Measurements from ENCODE around the gene PODXL.
"Not testable (repeated sequence)": the region's sequence is repeated elsewhere in the genome, so short reads cannot be mapped to it uniquely, and the experiment has no call there.

The PODXL gene

DNA sequence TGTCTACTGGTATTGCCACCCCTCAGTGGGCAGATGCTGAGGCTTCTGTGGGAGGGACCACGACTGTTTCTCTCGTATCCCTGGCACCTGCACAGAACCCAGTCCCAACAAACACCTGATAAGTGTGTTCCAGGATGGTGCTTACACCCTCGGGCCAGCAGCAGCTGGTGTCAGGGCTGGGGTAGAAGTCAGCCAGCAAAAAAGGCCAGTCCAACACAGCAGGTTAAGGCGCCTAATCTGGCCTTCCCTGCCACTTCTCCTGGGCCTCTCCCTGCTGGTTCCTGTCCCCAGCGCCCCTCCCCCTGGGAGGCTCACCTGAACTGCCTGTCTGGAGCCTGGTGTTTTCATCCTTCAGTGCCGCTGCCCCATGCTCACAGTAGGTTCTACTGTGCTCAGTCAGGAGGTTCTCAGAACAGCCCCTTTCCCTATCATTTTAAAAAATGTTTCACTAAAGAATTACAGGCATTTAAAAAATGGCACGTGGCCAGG, 20.0 kb downstream of the PODXL start:
- DNase-seq = no peak

DNA sequence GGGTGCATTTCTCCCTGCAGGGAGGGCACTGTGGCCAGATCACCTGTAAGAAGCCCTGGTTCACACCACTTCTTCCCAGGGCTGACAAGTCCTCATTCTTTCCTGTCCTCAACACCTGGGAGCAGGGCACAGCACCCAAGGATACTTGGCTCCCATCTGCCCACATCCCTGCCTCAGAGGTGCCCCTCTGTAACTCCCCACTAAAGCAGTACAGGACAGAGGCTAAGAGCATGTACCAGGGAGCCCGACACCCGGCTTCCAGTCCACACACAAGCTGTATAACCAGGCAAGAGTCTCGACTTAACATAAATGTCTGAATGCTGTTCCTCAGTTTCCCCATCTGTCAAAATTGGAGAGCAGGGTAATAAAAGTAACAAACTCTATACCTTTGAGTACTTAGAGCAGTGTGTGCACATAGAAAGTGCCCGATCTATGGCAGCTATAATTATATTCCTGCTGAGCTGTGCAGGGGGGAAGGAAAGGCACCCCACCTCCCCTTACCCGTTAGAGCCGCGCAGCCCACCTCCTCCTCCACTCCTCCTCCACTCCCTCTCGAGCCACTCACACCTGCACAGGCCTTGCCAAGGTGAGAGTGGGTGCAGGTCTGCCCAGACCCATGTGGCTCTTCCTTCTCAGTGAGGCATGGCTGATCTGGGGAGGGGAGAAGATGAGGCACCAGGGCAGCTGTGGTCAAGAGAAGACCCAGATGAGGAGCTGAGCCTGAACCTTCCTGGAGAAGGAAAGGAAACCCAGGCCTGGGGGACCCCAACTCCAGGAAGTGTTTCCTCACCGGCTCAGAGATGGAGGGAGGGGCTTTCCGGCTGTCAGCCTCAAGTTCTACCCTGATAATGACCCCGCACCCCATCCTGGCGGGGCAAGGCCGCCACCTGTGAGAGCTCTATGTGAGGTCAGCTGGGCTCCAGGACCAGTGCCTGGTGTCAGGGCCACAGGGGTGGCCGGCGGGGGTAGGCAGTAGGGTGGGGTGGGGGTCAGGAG, 22.6 kb downstream of the PODXL start:
- no peak for DNase-seq

DNA sequence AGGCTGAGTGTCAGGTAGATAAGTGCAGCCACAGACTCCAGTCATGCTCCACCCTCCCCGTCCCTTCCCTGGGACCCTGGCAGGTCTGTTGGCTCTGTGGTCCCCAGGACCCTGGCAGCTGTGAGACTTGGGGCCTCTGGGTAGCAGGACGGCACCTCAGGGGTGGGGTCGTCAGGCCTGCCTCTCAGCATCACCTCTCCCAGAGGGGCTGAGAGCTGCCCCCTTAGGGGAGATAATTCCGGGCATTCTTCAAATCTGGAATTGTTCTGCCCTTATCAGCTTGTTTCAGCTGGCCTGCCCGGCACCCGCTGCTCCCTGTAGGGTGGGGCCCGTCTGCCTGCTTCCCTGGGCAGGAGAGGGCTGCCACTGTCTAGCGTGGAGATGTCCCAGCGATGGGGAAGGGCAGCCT, 23.3 kb downstream of the PODXL start:
- DNase-seq = no peak

DNA sequence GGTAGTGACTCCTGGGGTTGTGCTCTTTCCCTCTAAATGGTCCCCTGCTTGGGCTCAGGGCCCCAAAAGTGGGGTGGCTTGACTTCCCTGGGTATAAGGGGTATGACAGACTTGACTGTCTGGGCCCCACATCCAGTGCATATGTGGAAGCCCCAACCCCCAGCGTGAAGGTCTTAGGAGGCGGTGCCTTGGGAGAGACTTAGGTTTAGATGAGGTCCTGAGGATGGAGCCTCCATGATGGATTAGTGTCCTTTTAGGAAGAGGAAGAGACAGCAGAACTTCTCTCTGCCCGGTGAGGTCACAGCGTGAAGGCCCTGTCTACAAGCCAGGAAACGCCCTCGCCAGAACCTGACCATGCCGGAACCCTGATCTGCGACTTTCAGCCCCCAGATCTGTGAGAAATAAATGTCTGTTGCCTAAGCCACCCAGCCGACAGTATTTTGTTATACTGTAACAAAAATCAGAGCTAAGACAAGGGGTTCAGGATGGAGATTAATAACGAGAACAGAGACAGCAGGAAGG, 23.8 kb downstream of the PODXL start:
- no peak for DNase-seq

DNA sequence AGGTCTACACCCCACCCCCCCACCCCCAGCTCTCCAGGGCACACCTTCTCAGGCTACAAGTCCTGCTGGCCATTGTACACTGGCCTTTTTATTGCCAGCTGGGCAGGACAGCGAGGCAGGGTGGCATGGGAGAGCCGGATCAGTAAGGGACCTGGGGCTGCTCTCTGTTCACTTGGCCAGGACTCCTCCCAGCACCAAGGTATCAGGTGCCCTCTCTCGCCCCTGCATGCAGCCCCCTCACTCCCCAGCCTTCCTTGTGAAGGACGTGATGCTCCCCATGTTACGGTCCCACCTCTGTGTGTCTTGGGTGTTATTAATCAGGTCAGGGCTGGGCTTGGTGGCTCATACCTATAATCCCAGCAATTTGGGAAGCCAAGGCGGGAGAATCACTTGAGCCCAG, 26.3 kb downstream of the PODXL start:
- no peak for DNase-seq

DNA sequence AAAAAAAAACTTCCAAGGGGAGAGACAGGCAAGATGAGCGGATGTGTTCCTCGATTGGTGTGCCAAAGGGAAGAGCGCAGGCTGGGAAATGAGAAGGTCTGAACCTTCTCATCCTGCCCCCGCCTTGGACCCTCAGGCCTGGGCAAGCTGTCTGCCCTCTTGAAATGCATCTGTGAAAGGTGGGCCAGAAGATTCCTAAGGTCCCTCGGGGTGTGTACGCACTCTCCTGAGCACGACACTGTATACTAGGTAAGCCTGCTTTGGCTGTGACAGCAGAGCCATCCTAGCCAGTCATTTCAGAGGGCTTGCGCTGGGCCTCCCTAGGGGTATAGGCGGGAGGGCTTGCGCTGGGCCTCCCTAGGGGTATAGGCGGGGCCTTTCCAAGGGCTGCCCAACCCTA, 26.8 kb downstream of the PODXL start:
- DNase-seq = no peak

DNA sequence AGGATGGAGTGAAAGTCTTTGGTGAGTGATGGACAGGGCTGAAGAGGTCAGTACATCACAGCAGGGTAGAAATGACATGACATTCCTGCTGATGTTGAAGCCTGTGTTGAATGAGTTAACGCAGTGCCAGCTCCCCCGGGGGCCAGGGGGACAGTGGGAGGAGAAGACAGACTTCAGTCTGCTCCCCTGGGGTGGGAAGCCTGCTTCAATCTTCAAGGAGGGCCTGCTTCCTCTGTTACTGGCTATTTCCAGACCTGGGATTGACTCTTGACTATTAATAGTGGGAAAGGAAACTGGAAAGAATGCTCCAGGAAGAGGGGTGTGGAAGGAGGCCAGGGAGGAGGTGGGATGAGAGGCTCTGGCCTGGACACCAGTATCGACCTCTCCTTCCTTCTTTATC, 27.2 kb downstream of the PODXL start:
- no peak for DNase-seq

DNA sequence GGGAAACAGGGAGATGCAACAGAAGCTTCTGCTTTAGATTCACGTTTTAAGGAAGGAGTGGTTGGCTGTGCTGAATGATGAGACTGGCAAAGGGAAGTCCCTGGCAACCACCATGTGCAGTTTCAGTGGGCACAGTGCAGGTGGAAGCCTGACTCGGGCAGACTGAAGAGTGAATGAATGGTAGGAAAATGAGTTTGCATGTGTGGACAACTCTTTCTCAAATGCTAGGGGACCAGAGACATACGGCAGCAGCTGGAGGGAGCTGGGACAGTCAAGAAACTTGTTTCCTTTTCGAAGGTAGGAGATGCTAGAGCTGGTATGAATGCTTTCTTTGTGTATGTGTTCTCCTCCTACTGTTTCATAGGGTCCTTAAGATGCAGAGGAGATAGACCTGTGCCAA, 29.0 kb downstream of the PODXL start:
- no peak for DNase-seq

DNA sequence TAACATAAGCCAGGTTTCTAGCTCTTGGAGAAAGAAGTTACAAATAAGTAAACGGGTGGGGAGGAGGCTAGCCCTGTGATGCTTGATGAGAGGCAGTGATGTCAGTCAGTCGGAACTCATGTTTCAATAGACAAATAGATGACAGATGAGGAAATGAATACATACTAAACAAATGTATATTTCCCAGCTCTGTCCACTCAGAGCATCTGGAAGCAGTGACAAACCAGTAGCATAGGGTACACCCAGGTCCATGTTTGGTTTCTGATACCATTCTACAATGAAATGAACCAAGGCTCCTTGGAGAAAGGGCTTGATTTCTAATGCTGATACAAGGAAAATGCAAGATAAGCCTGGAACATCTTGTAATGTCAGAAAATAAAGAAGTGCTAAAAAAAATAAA, 30.6 kb downstream of the PODXL start:
- DNase-seq = no peak

DNA sequence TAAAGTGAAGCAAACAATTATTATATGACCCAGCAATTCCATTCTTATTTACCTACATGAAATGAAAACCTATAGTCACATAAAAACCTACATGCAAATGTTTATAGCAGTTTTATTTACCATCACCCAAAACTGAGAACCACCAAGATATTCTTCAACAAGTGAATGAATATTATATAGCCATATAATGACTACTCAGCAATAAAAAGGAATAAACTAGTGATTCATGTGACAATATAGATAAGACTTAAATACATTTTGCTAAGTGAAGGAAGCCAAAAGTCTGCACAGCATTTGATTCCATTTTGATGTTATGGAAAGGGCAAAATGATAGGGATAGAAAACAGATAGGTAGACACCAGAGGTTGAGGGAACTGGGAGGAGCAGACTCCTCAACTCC, 31.7 kb downstream of the PODXL start:
- DNase-seq = no peak

DNA sequence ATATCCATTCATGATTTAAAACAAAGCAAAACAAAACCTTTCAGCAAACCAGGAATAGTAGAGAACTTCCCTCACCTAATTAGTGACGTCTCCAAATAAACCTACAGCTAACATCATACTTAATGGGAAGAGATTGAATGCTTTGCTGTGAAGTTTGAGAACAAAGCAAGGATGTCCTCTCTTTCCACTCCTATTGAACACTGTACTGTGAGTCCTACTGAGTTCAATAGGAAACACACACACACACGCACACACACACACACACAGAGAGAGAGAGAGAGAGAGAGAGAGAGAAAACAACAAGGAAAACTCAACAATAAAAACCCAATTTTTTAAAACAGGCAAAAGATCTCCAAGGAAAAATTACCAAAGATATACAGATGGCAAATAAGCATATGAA, 32.3 kb downstream of the PODXL start:
- DNase-seq = no peak

DNA sequence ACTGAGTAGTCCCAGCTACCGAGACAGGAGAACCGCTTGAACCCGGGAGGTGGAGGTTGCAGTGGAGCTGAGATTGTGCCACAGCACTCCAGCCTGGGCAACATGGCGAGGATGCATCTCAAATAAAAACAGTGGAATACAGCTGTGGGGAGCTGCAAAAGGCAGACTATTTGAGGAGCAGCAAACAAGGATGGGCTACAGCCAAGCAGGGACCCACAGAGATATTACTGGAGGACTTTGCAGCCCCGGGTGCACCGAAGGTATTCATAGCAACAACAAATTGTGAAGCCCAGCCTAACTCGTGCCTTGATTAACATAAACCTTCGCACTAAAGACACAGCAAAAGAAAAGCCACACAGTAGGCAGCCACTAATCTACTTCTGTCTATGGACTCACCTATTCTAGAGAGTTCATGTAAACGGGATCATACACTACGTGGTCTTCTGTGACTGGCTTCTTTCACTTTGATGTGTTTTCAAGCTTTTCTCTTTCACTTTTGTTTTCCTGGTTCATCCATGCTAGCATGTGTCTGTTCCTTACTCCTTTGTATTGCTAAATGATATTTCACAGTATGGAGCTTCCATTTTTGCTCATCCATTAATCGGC, 34.0 kb downstream of the PODXL start:
- no peak for DNase-seq

DNA sequence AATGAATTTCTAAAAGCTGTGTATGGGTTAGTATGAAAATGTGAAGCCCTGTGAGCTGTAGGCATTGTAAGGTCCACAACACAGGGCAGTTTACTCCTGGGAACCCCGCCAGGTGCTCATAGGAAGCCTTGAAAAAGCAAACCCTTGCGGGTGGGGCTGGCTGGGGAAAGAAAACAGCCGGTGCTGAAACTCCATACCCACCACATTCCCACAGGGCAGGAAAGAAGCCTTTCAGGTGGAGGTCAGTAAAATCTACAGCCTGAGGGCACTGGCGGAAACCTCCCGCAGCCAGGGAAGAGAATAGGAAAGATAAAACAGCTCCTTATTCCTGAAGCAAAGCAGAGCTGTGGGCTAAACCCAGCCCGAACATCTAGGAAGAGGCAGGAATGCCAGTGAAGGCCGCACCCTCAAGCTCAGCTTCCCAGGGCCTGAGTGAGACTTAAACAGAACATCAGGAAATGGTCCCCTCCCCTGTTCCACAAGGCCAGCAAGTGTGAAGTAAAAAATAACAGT, 34.7 kb downstream of the PODXL start:
- no peak for DNase-seq

DNA sequence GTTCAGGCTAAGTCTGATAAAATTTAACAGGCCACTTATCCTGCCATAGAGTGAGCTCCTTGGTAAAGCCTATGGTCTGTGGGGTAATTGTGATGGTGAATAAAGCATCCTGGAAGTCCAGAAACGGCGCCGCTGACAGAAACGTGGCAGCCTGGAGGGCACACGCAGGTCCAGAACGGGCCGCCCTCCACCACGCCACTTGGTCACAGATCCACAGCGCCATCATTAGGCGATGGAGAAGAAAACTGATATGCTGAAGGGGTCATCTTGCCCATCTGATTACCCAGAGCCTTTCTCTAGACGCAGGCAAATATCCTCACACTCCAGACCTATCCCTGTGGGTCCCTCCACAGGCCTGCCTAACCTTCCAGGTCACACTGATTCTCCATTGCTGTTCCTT, 37.8 kb downstream of the PODXL start:
- DNase-seq = no peak

DNA sequence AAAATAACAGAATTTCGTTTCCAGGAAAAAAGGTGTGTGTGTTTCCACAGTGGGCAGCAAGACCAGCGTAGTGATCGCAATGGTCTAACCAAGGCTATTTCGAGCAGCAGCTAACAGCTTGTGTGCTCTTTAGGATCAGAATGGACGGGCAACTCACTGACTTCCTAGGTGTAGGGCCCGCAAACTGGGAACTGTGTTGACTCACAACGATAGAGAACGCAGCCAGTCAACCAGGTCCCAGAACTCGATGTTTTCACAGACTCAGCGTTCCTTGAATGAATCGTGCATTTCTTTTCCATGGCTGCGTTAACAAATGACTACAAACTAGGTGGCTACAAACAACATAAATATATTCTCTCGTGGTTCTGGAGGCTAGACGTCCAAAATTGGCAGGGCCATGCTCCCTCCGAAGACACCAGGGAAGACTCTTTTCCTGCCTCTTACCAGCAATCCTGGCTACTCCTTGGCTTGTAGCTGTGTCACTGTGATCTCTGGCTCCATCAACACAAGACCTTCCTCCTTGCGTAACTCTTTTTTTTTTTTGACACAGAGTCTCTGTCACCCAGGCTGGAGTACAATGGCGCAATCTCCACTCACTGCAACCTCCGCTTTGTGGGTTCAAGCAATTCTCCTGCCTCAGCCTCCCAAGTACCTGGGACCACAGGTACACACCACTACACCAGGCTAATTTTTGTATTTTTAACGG, 39.1 kb downstream of the PODXL start:
- no peak for DNase-seq

DNA sequence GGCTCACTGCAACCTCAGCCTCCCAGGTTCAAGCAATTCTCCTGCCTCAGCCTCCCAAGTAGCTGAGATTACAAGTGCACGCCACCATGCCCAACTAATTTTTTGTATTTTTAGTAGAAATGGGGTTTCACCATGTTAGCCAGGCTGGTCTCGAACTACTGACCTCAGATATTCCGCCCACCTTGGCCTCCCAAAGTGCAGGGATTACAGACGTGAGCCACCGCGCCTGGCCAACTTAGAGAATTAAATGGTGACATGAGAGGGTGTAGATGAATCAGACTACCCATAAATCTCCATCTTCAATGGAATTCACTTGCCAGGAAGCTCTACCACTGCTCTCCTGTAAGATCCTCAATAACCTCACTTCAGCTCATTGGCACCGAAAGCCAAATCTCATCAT, 41.0 kb downstream of the PODXL start:
- not testable (repeated sequence) for DNase-seq

DNA sequence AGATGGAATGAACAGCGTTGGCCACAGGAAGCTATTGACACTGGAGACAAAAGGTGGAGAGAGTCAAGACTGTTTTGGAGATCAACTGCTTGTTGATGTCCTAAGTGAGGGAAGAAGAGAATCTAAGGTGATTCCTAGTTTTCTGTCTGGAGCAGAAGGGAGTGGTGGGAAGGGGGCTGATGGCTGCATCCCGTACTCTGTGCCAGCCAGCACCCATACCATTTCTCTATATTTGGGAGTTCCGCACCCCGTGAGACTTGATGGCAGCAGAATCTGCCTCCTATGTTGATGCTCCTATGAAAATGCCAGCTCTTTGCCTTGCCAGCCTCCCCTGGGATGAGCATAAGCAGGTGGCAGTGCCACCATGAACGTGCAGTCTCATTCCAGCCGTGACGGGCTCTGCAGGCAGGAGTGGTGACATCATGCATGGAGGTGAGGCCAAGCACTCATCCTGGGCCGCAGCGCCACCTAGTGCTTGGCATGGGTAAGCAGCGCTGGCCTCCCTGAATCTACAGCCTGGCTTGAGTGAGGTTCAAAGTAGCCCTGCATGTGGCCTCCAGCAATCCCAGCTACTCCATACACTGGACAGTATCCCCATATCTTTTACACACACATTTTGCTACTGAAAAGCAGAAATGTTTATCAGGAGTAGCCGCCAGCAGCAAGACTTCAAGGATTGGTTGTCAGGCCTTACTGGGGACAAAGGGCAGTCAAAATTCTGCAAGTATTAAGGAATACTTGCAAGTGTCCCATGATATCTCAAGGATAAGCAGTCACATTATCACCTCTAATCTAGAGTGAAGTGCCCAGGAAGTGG, 43.0 kb downstream of the PODXL start:
- peak; percentile 69 to 78 for DNase-seq

DNA sequence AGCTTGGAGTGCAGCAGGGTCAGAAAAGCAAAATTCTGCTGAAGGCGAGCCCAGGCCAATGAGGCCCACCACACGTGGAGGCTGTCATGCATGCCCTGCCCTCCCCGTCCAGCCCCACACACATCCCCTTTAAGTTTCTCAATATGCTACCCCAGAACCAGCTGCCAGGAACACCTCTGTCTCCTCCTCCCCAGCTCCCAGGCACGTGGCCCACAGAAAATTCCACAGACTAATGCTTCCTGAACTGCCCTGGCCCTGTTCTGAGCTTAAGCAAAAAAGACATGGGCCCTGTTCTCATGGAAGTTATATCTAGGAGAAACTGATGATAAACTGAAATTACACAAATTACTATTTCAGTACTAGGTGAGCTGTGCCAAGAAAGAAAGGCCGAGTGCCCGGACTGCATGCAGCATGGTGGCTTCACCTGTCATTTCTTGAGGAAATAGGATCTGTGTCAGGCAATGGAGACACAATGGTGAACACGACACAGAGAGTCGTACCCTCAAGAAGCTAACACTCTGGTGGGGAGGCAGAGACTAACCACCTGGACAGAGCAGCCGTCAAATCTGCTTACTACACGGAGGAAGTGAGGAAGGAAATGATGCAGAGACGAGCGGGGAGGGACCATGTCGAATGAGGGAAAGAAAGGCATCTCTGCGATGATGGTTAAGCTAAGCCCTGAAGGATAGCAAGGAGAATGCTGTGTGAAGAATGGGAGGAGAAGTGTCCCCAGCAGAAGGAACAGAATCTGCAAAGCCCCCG, 44.5 kb downstream of the PODXL start:
- DNase-seq = no peak

DNA sequence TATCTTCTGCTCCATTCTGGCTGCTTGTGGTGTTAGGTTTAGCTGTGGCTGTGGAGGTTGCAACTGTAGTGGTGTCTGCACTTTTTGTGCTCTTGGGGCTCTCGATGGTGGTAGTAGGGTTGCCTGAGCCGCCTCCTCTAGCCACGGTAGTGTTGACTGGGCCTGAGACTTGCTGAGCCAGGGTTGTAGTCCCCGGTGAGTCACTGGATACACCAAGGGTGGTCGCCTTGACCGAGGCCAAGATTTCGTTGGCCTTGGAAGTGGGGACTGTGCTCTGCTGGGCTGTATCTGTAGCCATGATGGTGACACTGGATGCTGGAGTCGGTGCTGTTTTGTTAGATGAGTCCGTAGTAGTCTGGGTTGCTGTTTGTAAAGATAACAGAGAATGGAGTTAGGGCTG, 45.4 kb downstream of the PODXL start:
- DNase-seq = no peak

DNA sequence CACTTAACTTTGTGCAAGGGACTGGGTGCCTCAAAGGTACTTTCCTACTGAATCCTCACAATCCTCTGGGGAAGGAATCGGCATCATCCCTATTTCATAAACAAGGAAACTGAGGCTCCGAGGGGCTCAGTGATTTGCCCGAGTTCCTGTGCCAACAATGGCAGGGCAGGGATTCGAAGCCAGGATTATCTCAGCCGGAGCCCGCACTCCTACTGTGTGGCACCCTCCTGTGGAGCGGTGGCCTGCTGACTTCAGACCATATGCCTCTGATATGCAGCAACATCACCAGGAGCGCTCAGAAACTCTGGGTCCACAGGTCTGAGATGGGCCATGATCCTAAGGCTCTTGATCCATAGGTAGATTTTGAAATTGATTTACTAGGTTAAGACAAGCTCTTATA, 46.6 kb downstream of the PODXL start:
- no peak for DNase-seq

DNA sequence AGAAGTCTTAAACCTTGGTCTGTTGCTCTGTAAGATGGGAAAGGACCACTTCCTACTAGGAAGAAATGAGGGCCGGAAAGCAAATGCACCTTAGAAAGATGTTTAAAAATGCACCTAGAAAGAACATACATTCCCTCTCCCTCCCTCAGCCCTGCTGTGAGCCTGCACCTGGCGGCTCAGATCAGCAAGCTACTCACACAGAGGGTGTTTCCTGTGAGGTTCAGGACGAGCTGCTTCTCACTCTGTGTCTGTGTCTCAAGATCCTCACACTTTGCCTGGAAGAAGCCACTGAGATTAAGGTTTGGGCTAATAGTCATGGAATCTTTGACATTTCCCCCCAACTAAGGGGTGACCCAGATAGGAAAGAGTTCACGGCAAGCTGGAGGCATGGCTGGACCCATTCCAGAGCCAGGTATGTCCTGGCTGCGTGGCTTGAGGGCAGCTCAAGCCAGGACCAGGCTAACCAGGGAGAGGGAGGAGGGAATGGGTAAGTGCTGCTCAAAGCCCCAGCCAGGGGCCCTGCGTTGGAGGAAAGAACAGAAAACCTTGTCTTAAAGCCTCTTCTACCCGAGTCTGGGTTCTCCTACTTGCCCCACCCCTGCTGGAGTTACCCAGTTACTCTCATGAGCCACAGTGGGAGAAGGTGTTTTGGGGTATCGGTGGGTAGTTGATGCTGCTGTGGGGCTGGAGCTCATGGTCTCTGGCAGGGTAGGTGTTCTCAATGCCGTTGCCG, 47.5 kb downstream of the PODXL start:
- no peak for DNase-seq

Data from stimulated activated CD4-positive, alpha-beta T cell treated with anti-CD3 and anti-CD28 coated beads, Interleukin-4, amount 100 ng/mL, for 4 hours (primary cell).